ENCODE data around the gene HP. TPM values are rescaled to one million over a fixed set of nuclear protein-coding genes. Genes with fewer than 3 reads are reported as not detected.

Gene HP
- total and polyA plus RNA-seq, 2 of the 4 experiments (the other 2 are of a cell fraction), result not detected

GRCh38 chr16:72043058-72043457 is 11.2 kb upstream of the HP start:
- dilution Hi-C loops (cut with HindIII; ENCODE audit: low sequenced_read_pairs, unreplicated experiment), result no loop called here
- BruUV-seq (replicated peaks), result no TSS peak
- ChIA-PET POLR2A (ENCODE audit: unreplicated experiment) (no interaction called here), CTCF (no interaction called here)
- Histone ChIP-seq H2AK9ac (replicated peaks; ENCODE audit: low read depth, low read length, poor library complexity) (peak overlapping the region; percentile 3), H3K23ac (ENCODE audit: low read depth, low read length) (no peak overlapping the region), H2BK15ac (ENCODE audit: low read depth, low read length) (no peak overlapping the region), H3K4me3 (ENCODE audit: insufficient read depth, low read depth, low read length) (no peak overlapping the region), H3K9ac (ENCODE audit: low read depth, low read length) (no peak overlapping the region), H4K20me1 (ENCODE audit: insufficient read depth, low read length) (no peaks in the 10 kb centered on the region), H3K18ac (ENCODE audit: low read depth, low read length) (no peak overlapping the region), H3K4me2 (ENCODE audit: low read depth, low read length) (no peak overlapping the region), H3K9me3 (ENCODE audit: control insufficient read depth, insufficient read depth, low read length) (no peaks in the 10 kb centered on the region), H4K8ac (ENCODE audit: low read depth in 2 of 2, low read length in 2 of 2) (no peak overlapping the region), H3K56ac (ENCODE audit: extremely low read depth, insufficient read depth, low read length) (no peak overlapping the region), H2BK5ac (ENCODE audit: low read depth, low read length, poor library complexity, severe bottlenecking) (no peak overlapping the region), H2AK5ac (ENCODE audit: low read depth, low read length) (no peak overlapping the region), H3K4me1 (ENCODE audit: control insufficient read depth, insufficient read depth, low read length) (no peaks in the 10 kb centered on the region), H3K4ac (ENCODE audit: low read depth, low read length) (no peak overlapping the region), H4K91ac (ENCODE audit: insufficient read depth, low read depth, low read length) (no peak overlapping the region), H3K27me3 (ENCODE audit: control insufficient read depth, insufficient read depth, low read length) (no peaks in the 10 kb centered on the region), H2AFZ (replicated peaks; ENCODE audit: low read length, poor library complexity) (no peak overlapping the region), H2BK120ac (ENCODE audit: low read depth, low read length) (no peak overlapping the region), H3K27ac (ENCODE audit: insufficient read depth, low read length) (no peak overlapping the region), H3K9me1 (ENCODE audit: insufficient read depth, low read length) (no peaks in the 10 kb centered on the region), H2BK20ac (ENCODE audit: low read depth, low read length) (no peak overlapping the region), H3K79me1 (ENCODE audit: low read depth in 1 of 2, low read length in 2 of 2) (no peaks in the 10 kb centered on the region), H3K36me3 (ENCODE audit: control insufficient read depth, insufficient read depth, low read length) (no peaks in the 10 kb centered on the region), H4K5ac (ENCODE audit: low read depth, low read length) (no peak overlapping the region), H3K14ac (replicated peaks; ENCODE audit: low read depth, low read length) (no peak overlapping the region)
- DNase-seq (no peak), ATAC-seq (ENCODE audit: low read depth) (no peak)
- WGBS, 2 experiments (ENCODE audit: extremely low coverage in 2 of 2, insufficient read length in 1 of 2), result no CpG with 5 or more reads among the region's 3 CpGs
- no peak for TF ChIP-seq CEBPB (IDR thresholded peaks at IDR 0.05; ENCODE audit: low read depth, low read length)
- TF ChIP-seq MAFK (IDR thresholded peaks at IDR 0.05; ENCODE audit: low read depth, low read length), result no peak
- TF ChIP-seq POLR2A (IDR thresholded peaks at IDR 0.05; ENCODE audit: low read depth, low read length), result no peak
- no peak for TF ChIP-seq NFE2L2 (IDR thresholded peaks at IDR 0.05; ENCODE audit: low read depth, low read length)
- no peak for TF ChIP-seq FOS (IDR thresholded peaks at IDR 0.05; ENCODE audit: low read depth, low read length)
- intact Hi-C loops (cut with micrococcal nuclease), result no loop called here
- in situ Hi-C loops (cut with MboI; ENCODE audit: low sequenced_read_pairs), result no loop called here

Measured in IMR-90 (cell line).